ENCODE data around the gene FAM20A.
A peak's percentile ranks its signal among the peaks of the same experiment; 100 is the strongest.

The FAM20A gene

DNA sequence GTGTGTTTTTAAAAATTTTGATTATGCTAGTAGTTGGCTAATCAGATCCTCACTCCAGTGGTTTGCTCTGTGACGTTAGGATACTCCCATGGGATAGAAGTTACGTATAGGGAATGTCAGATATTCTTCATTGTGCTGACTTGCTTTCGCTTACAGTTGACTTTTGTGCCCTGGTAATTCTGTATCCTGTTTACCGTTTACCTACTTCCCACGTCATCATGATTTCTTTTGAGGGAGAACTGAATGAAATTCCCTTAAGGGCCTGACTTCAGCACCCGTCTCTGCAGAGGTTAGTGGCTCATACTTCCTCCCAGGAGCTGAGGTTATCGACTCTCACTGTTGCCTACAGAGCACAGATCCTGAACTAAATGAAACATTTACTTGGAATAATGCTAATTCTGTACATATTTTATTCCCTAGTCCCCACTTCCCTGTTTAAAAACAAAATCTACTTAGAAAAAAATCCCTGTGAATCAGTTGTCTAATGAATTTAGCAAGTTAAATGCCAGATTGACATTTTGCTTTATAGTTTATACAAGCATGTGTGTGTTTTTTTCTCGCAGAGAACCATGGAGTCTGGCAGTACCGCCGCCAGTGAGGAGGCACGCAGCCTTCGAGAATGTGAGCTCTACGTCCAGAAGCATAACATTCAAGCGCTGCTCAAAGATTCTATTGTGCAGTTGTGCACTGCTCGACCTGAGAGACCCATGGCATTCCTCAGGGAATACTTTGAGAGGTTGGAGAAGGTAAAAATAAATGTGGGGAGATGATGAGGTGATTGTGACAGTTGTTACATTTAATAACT, 86.1 kb downstream of the FAM20A start:
- FAIRE-seq (no peak), DNase-seq (ENCODE audit: insufficient read length, low spot score) (no peak)

GRCh38 chr17:68513932-68514331, 87.2 kb downstream of the FAM20A start:
- TF ChIP-seq CTCF (IDR thresholded peaks at IDR 0.05; ENCODE audit: insufficient read depth, missing control alignments), result no peak
- FAIRE-seq (no peak), DNase-seq (ENCODE audit: insufficient read length, low spot score) (no peak)

More for the DNA sequence above, 86.1 kb downstream of the FAM20A start:
- no peak for TF ChIP-seq CTCF (IDR thresholded peaks at IDR 0.05; ENCODE audit: insufficient read depth, missing control alignments)

GRCh38 chr17:68512960-68513474, 88.2 kb downstream of the FAM20A start:
- DNase-seq (ENCODE audit: insufficient read length, low spot score), result no peak
- no peak for FAIRE-seq
- TF ChIP-seq CTCF (IDR thresholded peaks at IDR 0.05; ENCODE audit: insufficient read depth, missing control alignments), result no peak

DNA sequence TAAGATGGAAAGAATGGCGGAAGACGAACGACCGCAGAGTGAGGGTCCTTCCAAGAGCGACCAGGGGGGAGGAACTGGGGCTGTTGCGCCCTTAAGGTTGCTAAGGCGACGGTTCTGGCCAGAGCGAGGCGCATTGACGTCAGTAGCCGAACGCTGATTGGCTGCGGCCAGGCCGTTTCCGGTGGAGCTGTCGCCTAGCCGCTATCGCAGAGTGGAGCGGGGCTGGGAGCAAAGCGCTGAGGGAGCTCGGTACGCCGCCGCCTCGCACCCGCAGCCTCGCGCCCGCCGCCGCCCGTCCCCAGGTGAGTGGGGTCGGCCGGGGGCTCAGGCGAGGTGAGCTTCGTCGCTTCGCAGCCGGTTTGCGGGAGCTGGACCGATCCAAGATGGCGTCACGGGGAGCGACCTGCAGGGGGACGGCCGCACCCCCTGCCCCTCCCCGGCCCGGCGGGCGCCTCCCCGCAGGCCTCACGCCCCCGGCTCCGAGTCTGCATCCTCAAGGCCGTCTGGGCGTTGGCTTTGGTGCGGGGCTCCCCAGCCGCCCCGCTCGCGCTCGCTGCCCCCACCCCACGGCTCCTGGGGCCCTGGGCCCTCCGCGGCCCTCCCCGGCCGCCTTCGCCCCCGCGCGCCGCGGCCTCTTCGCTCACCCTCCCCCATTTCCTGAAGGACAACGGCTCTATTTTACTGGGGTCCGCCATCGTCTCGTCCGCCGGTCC, 88.8 kb downstream of the FAM20A start, which contains the start of gene PRKAR1A:
TSS of gene PRKAR1A (plus strand) at position 184 of the 713 bp plus-strand sequence. CDS start 2,970 bp downstream, outside the sequence.
- no peak for FAIRE-seq
- peak; percentile 69 for DNase-seq (ENCODE audit: insufficient read length, low spot score)
- TF ChIP-seq CTCF (IDR thresholded peaks at IDR 0.05; ENCODE audit: insufficient read depth, missing control alignments), result no peak

- no peak for DNase-seq (ENCODE audit: insufficient read length, low spot score)
- FAIRE-seq, result no peak
- no peak for TF ChIP-seq CTCF (IDR thresholded peaks at IDR 0.05; ENCODE audit: insufficient read depth, missing control alignments)
Observed at GRCh38 chr17:68511671-68512246, 89.4 kb downstream of the FAM20A start.

DNA sequence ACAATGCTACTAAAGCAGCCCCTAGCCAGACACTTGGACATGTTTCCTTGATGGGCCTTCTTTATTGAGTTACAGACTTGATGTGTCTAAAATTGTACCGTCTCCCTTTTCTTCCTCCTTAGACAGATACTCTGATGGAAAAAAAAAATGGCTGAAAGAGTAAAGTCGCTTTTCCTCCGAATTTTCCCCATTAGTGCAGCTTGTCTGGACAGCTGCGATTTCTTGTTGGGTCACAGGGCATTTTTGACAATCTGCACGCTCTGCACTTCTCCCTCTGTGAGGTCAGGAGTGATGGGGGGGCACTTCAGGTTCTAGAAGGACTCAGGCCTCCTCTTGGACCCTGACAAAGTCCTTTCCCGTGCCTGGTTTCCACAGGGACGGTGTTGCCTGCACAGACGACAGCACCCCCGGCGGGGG, 89.9 kb downstream of the FAM20A start:
- DNase-seq (ENCODE audit: insufficient read length, low spot score), result no peak
- TF ChIP-seq CTCF (IDR thresholded peaks at IDR 0.05; ENCODE audit: insufficient read depth, missing control alignments), result no peak
- no peak for FAIRE-seq

Data from D721Med (cell line).